22Rv1 (cell line): ENCODE results near the gene WDR38.

Experiments used
- CTCF ChIP-seq: fragments of 450-650 bp; IDR thresholded peaks from 2 replicates; pipeline ENCODE4 v1.5.1; 2017; ENCODE audit warnings: mild to moderate bottlenecking
- ZFX ChIP-seq: fragments of 450-650 bp; IDR thresholded peaks from 2 replicates; pipeline ENCODE4 v1.6.1; 2017; ENCODE audit warnings: antibody characterized with exemption, borderline replicate concordance

GRCh38 chr9:124879226-124879625, 26.0 kb downstream of the WDR38 start:
- TF ChIP-seq CTCF = no peak
- TF ChIP-seq ZFX = no peak
